H9 (cell line): ENCODE results near the gene ERCC4. TPM values are rescaled to one million over a fixed set of nuclear protein-coding genes. Genes with fewer than 3 reads are reported as not detected.

Experiments used
- DNase-seq: peaks from one replicate; pipeline ENCODE4 v3.0.0-alpha.2; 2017
- H2AFZ ChIP-seq: one replicate; pipeline ENCODE4 v1.6.1; 2013; ENCODE audit warnings: mild to moderate bottlenecking, low read length, control low read depth, moderate library complexity
- H2AK5ac ChIP-seq: 2 replicates; pipeline ENCODE4 v1.6.1; 2013; ENCODE audit warnings: low read length, control low read depth, mixed read lengths; ENCODE audit not compliant: insufficient read length
- H2BK120ac ChIP-seq: one replicate; pipeline ENCODE4 v1.6.1; 2013; ENCODE audit warnings: low read depth, mild to moderate bottlenecking, low read length, control low read depth, inconsistent platforms; ENCODE audit not compliant: poor library complexity, severe bottlenecking
- H2BK12ac ChIP-seq: 2 replicates; pipeline ENCODE4 v1.6.1; 2013; ENCODE audit warnings: low read length, control low read depth, mixed read lengths, low read depth; ENCODE audit not compliant: insufficient read length
- H2BK15ac ChIP-seq: 2 replicates; pipeline ENCODE4 v1.6.1; 2013; ENCODE audit warnings: low read depth, low read length, control low read depth
- H2BK20ac ChIP-seq: one replicate; pipeline ENCODE4 v1.6.1; 2013; ENCODE audit warnings: low read depth, mild to moderate bottlenecking, low read length, control low read depth, inconsistent platforms; ENCODE audit not compliant: poor library complexity, severe bottlenecking
- H2BK5ac ChIP-seq: 2 replicates; pipeline ENCODE4 v1.6.1; 2013; ENCODE audit warnings: low read length, control low read depth, mixed read lengths; ENCODE audit not compliant: insufficient read length
- H3K14ac ChIP-seq: 2 replicates; pipeline ENCODE4 v1.6.1; 2013; ENCODE audit warnings: low read length, control low read depth; ENCODE audit not compliant: insufficient read depth
- H3K18ac ChIP-seq: 2 replicates; pipeline ENCODE4 v1.6.1; 2013; ENCODE audit warnings: low read depth, mild to moderate bottlenecking, mixed read lengths, low read length, control low read depth; ENCODE audit not compliant: insufficient read length
- H3K23ac ChIP-seq: 2 replicates; pipeline ENCODE4 v1.6.1; 2013; ENCODE audit warnings: low read length, control low read depth, mixed read lengths, low read depth; ENCODE audit not compliant: insufficient read length
- H3K23me2 ChIP-seq: 2 replicates; pipeline ENCODE4 v1.6.1; 2013; ENCODE audit warnings: low read depth, mild to moderate bottlenecking, mixed read lengths, low read length, control low read depth; ENCODE audit not compliant: insufficient read length, poor library complexity, severe bottlenecking
- H3K27ac ChIP-seq: 2 replicates; pipeline ENCODE4 v1.5.1; 2013; ENCODE audit warnings: low read length, control low read depth, mixed read lengths, low read depth; ENCODE audit not compliant: insufficient read length
- H3K27me3 ChIP-seq: 2 replicates; pipeline ENCODE4 v1.6.1; 2013; ENCODE audit warnings: low read length, control low read depth, inconsistent platforms; ENCODE audit not compliant: insufficient read depth
- H3K4ac ChIP-seq: 2 replicates; pipeline ENCODE4 v1.6.1; 2013; ENCODE audit warnings: low read depth, mild to moderate bottlenecking, control low read depth, inconsistent platforms, low read length, moderate library complexity
- H3K4me1 ChIP-seq: 2 replicates; pipeline ENCODE4 v1.6.1; 2013; ENCODE audit warnings: low read length, control low read depth, inconsistent platforms; ENCODE audit not compliant: insufficient read depth
- H3K4me2 ChIP-seq: 2 replicates; pipeline ENCODE4 v1.6.1; 2013; ENCODE audit warnings: low read length, control low read depth, mixed read lengths; ENCODE audit not compliant: insufficient read length, insufficient read depth
- H3K56ac ChIP-seq: 2 replicates; pipeline ENCODE4 v1.6.1; 2013; ENCODE audit warnings: low read depth, mild to moderate bottlenecking, mixed read lengths, low read length, control low read depth; ENCODE audit not compliant: insufficient read length
- H3K79me1 ChIP-seq: 2 replicates; pipeline ENCODE4 v1.6.1; 2013; ENCODE audit warnings: low read depth, mild to moderate bottlenecking, moderate library complexity, low read length, control low read depth, inconsistent platforms; ENCODE audit not compliant: insufficient read depth, poor library complexity, severe bottlenecking
- H3K79me2 ChIP-seq: 2 replicates; pipeline ENCODE4 v1.6.1; 2013; ENCODE audit warnings: low read length, control low read depth, inconsistent platforms; ENCODE audit not compliant: insufficient read depth
- H3K9ac ChIP-seq: 2 replicates; pipeline ENCODE4 v1.6.1; 2013; ENCODE audit warnings: low read length, control low read depth, mixed read lengths; ENCODE audit not compliant: insufficient read length; ENCODE audit errors: extremely low read depth
- H3K9me3 ChIP-seq: one replicate; pipeline ENCODE4 v1.6.1; 2013; ENCODE audit warnings: low read depth, low read length, inconsistent platforms; ENCODE audit not compliant: control insufficient read depth
- H3T11ph ChIP-seq: one replicate; pipeline ENCODE4 v1.6.1; 2013; ENCODE audit warnings: mild to moderate bottlenecking, low read length, control low read depth, inconsistent platforms
- H4K20me1 ChIP-seq: one replicate; pipeline ENCODE4 v1.6.1; 2013; ENCODE audit not compliant: control insufficient read depth, insufficient read length, insufficient read depth
- H4K5ac ChIP-seq: 2 replicates; pipeline ENCODE4 v1.6.1; 2013; ENCODE audit warnings: low read depth, mild to moderate bottlenecking, mixed read lengths, low read length, control low read depth; ENCODE audit not compliant: insufficient read length
- H4K8ac ChIP-seq: replicated peaks from 2 replicates; pipeline ENCODE4 v1.6.1; 2013; ENCODE audit warnings: low read length, control low read depth, mixed read lengths, low read depth; ENCODE audit not compliant: insufficient read length
- H4K91ac ChIP-seq: 2 replicates; pipeline ENCODE4 v1.6.1; 2013; ENCODE audit warnings: low read depth, mild to moderate bottlenecking, moderate library complexity, mixed read lengths, low read length, control low read depth; ENCODE audit not compliant: insufficient read length
- H3K27ac Mint-ChIP-seq, 3 experiments: 2 replicates in 2 of 3; 3 replicates in 1 of 3; pipeline ENCODE4 v1.8.0; 2020 to 2021; ENCODE audit warnings: mixed read lengths in 3 of 3, mild to moderate bottlenecking in 1 of 3, moderate library complexity in 1 of 3
- H3K27me3 Mint-ChIP-seq: 2 replicates; pipeline ENCODE4 v1.8.0; 2021; ENCODE audit warnings: low read depth, mild to moderate bottlenecking, moderate library complexity, mixed read lengths
- H3K36me3 Mint-ChIP-seq, 3 experiments: 2 replicates in 2 of 3; 3 replicates in 1 of 3; pipeline ENCODE4 v1.8.0; 2020 to 2021; ENCODE audit warnings: low read depth in 3 of 3, mixed read lengths in 3 of 3; ENCODE audit not compliant: insufficient read depth in 1 of 3
- H3K4me1 Mint-ChIP-seq, 2 experiments: 2 replicates each; pipeline ENCODE4 v1.8.0; 2020; ENCODE audit warnings: mixed read lengths in 2 of 2
- H3K4me3 Mint-ChIP-seq, 2 experiments: 2 replicates in 1 of 2; 3 replicates in 1 of 2; pipeline ENCODE4 v1.8.0; 2020 to 2021; ENCODE audit warnings: mild to moderate bottlenecking in 2 of 2, mixed read lengths in 2 of 2, moderate library complexity in 1 of 2
- H3K9me3 Mint-ChIP-seq, 2 experiments: 2 replicates in 1 of 2; 3 replicates in 1 of 2; pipeline ENCODE4 v1.8.0; 2020; ENCODE audit warnings: mild to moderate bottlenecking in 2 of 2, mixed read lengths in 2 of 2, moderate library complexity in 1 of 2
- WGBS: extraction: QIAGEN DNeasy Blood & Tissue Kit; methylation state at CpG from one replicate; pipeline ENCODE4 v1.1.7; 2013; ENCODE audit warnings: missing lambda C conversion rate, low lambda C conversion rate, mixed read lengths; ENCODE audit not compliant: insufficient read length; ENCODE audit errors: extremely low coverage; 5-methylcytosine and 5-hydroxymethylcytosine counted together
- total RNA-seq: library from RNA; stranded (reverse); gene quantifications from 2 replicates; pipeline ENCODE4 v1.2.1, GENCODE V29; 2021
- TF ChIP-seq, protein P1 (sequence below): fragments of 200-600 bp; sonication (generic); conservative IDR thresholded peaks from 3 replicates; pipeline ENCODE4 v1.8.0; 2021; ENCODE audit warnings: antibody characterized with exemption, mild to moderate bottlenecking

ERCC4 gene
- total RNA-seq, 1 experiment from 2014 or later, result 15.6 TPM

DNA sequence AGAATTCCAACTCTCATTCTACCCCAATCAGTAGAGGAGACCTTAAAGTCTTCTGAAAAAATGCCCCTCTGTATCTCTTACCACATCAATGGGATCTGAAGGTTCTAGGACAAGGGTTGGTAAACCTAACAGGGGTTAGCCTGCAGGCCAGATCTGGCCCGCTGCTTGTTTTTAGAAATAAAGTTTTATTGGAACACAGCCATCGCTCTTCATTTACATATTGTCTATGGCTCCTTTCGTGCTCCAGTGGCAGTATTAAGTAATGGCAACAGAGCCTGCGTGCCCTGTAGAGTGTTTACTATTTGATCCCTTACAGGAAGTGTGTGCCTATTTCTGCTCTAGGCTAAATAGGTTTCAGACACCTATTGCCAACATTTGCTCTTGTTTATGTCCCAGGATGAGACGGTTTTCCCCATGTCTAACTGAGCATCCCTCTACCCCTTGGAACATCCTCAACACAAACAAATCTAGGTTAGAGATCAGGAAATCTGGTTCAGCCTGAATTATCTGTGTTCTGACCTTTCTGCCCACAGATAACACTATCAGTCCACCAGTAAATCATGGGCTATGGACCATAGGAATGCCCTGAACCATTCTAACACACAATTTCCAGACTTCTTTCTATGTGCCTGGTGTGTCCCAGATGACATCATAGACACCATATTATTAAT lies 44.2 kb upstream of the ERCC4 start:
- H2AK5ac ChIP-seq, result no peak overlapping the region
- H3K4me1 ChIP-seq, result no peaks in the 10 kb centered on the region
- no peak overlapping the region for H3K14ac ChIP-seq

More for the DNA sequence above, 44.2 kb upstream of the ERCC4 start:
- Histone ChIP-seq H2AFZ (no peak overlapping the region), H3K4me2 (no peak overlapping the region), H3K56ac (no peak overlapping the region), H3K23ac (no peak overlapping the region), H4K8ac (no peak overlapping the region), H3K27me3 (no peaks in the 10 kb centered on the region), H4K91ac (no peak overlapping the region), H3K23me2 (no peaks in the 10 kb centered on the region), H2BK5ac (no peak overlapping the region), H3K4ac (no peak overlapping the region), H3K9me3 (no peaks in the 10 kb centered on the region), H4K20me1 (no peaks in the 10 kb centered on the region), H3K18ac (no peak overlapping the region), H3K79me2 (no peaks in the 10 kb centered on the region), H2BK15ac (no peak overlapping the region), H3K9ac (no peak overlapping the region), H4K5ac (no peak overlapping the region), H2BK120ac (no peak overlapping the region), H3T11ph (no peak overlapping the region), H3K27ac (no peak overlapping the region), H2BK20ac (no peak overlapping the region), H2BK12ac (no peak overlapping the region), H3K79me1 (no peaks in the 10 kb centered on the region)
- Mint-ChIP-seq H3K4me3 (no peak overlapping the region), H3K27ac (no peak overlapping the region), H3K36me3 (no peaks in the 10 kb centered on the region), H3K27me3 (peaks cover 3% of the 10 kb centered on the region), H3K4me1 (peaks cover 0 to 4% of the 10 kb centered on the region in 2 experiments; a peak in 1 of 4 replicates), H3K9me3 (no peaks in the 10 kb centered on the region)
- TF ChIP-seq, protein P1, sequence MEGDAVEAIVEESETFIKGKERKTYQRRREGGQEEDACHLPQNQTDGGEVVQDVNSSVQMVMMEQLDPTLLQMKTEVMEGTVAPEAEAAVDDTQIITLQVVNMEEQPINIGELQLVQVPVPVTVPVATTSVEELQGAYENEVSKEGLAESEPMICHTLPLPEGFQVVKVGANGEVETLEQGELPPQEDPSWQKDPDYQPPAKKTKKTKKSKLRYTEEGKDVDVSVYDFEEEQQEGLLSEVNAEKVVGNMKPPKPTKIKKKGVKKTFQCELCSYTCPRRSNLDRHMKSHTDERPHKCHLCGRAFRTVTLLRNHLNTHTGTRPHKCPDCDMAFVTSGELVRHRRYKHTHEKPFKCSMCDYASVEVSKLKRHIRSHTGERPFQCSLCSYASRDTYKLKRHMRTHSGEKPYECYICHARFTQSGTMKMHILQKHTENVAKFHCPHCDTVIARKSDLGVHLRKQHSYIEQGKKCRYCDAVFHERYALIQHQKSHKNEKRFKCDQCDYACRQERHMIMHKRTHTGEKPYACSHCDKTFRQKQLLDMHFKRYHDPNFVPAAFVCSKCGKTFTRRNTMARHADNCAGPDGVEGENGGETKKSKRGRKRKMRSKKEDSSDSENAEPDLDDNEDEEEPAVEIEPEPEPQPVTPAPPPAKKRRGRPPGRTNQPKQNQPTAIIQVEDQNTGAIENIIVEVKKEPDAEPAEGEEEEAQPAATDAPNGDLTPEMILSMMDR, result no peak
- WGBS, result no CpG with 5 or more reads among the region's 5 CpGs
- no peak for DNase-seq
